HG03280 (cell line): ENCODE data around the gene MYRFL.
"Not testable (repeated sequence)": the region's sequence is repeated elsewhere in the genome, so short reads cannot be mapped to it uniquely, and the experiment has no call there.

ENCODE experiments used
- ATAC-seq: cut with Tn5 transposase; IDR thresholded peaks from one replicate; pipeline ENCODE4 v1.9.1; 2021; ENCODE audit warnings: mild to moderate bottlenecking, moderate library complexity; ENCODE audit not compliant: unreplicated experiment

MYRFL gene

GRCh38 chr12:69824966-69825560, at the start of gene MYRFL:
MYRFL (plus strand) TSS chr12:69825227; CDS start chr12:69825518, 291 bp downstream.
- no peak for ATAC-seq

- ATAC-seq: no peak
These were observed 45.1 kb upstream of the MYRFL start for GRCh38 chr12:69779928-69780327.

DNA sequence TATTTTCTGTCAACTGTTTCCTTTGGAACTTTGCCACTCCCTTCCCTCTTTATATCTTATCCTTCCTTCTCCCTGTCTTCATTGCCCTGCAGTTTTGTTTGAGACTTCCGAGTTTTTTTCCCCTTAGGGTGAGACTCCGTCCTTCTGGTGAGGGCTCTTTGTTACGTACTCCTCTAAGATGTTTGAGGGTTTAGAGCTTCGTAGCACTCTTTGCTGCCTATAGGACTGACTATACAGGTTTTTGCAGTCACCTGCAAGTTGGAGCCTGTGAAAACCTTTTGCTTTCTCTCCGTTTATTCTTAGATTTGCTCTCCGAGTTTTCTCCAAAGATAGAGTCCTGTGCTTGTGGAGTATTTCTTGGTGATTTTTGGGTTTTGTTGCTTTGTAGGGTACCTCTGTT, 41.7 kb upstream of the MYRFL start:
- no peak for ATAC-seq

DNA sequence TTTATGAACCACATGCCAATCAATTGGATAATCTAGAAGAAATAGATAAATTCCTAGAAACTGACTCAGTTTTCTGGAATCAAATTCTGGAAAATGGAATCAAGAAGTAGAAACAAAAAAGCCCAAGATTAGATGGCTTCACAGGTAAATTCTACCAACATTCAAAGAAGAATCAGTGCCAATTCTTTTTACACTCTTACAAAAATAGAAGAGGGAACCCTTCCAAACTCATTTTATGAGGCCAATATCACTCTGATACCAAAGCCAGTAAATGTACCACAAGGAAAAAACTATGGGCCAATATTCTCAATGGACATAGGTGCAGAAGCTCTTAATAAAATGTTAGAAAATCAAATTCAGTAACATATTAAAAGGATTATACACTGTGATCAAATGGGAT, 35.7 kb upstream of the MYRFL start:
- no peak for ATAC-seq

DNA sequence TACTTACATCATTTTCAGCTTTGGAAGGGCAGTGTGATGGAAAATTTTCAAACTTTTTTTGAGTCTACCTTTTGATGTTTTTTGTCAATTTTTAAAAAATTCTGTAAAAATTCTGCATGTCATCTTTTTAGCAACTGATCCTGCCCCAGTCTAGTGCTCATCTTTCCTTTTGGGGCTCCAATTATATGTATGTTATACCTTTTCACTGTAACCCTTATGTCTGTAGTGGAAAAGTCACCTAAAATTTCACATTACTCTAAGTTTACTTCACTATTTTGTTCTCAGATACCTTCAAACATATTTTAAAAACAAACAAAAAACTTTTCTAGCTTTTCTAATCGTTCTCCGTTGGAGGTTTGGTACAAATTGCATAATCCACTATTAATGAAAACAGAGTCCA, 32.5 kb upstream of the MYRFL start:
- ATAC-seq: no peak

- ATAC-seq: not testable (repeated sequence)
These were observed 17.7 kb upstream of the MYRFL start for GRCh38 chr12:69807101-69807897.

DNA sequence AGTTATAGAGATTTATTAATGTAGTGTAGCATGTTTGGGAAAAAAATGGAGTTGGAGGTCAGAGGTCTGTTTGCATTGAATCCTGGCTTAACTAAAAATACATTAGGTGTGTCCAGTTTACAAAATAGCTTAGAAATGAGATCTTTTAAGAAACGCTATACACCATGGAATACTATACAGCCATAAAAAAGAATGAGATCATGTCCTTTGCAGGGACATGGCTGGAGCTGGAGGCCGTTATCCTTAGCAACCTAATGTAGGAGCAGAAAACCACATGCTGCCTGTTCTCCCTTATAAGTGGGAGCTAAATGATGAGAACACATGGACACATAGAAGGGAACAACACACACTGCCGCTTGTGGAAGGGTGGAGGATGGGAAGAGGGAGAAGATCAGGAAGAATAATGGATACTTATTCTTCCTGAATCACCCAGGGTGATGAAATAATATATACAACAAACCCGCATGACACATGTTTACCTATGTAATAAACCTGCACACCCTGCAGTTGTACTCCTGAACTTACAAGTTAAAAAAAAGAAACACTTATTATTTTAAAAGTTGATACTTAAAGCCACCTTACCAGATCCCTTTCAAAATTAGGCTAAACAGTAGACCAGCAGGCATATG, 14.0 kb upstream of the MYRFL start:
- ATAC-seq: no peak

GRCh38 chr12:69816082-69816481, 8.9 kb upstream of the MYRFL start:
- ATAC-seq: no peak

- ATAC-seq: no peak
These were observed 4.0 kb upstream of the MYRFL start for GRCh38 chr12:69821032-69821455.

- no peak for ATAC-seq
These were observed 3.4 kb upstream of the MYRFL start for GRCh38 chr12:69821456-69822159.

DNA sequence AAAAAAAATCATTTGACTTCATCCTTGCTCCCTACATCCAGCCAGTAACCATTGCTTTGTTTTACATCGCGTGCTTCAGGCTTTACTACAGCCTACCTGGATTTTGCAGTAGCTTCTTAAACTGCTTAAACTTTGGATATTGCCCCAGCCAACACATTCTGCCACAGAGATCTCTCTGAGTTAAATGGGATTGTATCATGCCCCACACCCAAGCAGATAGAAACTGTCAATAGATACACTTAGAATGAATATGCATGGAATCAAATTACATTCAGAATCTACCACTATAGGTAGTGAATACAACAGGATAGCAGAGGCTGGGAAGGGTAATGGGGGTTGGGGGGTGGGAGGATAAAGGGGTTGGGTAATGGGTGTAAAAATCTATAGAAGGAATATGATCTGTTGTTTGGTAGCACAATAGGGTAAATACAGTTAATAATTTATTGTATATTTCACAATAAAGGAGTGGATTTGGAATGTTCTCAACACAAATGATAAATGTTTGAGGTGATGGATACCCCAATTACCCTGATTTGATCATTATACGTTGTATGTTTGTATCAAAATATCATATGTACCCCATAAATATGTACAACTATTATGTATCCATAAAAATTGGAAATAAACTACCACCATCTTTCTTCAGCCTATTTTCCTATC, 2.7 kb upstream of the MYRFL start:
- no peak for ATAC-seq

DNA sequence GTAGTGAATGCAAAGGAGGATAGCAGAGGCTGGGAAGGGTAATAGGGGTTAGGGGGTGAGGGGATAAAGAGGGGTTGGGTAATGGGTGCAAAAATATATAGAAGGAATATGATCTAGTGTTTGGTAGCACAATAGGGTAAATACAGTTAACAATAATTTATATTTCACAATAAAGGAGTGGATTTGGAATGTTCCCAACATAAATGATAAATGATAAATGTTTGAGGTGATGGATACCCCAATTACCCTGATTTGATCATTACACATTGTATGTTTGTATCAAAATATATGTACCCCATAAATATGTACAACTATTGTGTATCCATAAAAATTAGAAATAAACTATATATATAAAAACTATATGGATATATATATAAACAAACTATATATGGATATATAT, 999 bp upstream of the MYRFL start:
- ATAC-seq: no peak

GRCh38 chr12:69828897-69829296, 3.9 kb downstream of the MYRFL start:
- ATAC-seq: no peak

- ATAC-seq: no peak
These were observed 8.7 kb downstream of the MYRFL start for GRCh38 chr12:69833696-69834095.

DNA sequence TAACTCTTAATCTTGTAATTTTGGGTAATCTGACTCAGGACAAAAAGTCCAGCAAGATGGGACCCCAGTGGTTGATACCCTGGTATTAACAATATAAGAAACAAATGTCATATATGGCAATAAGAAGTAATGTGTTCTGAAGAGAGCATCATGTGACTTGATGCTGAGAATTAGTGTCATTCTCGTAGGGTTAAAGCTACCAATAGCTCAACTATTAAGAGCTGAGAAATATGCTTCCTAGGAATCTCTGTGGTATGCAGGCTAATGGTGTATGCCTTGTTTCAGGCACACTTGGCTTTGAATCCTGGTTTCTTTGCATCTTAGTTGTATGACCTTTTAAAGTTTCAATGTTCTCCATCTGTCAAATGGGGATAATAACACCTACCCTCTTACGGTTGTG, 9.1 kb downstream of the MYRFL start:
- ATAC-seq: no peak

DNA sequence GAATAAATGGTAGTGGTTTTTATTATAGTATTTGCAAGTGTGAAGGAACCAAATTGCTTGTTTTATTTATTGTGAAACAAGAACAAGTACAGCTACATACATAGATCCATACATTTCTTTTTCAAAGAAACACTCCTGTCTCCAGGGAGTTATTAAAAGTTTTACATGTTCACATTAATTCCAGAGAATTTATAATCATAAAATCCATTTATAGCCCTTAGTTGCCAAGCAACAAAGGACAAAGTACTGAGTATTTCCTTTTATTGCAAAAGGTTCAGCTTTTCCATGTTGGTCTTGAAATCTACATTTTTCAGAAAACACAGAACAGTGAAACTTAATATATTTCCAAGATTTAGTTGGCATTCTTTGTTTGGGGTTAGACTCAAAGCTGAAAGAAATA, 9.5 kb downstream of the MYRFL start:
- ATAC-seq: no peak

GRCh38 chr12:69835081-69835480, 10.1 kb downstream of the MYRFL start:
- no peak for ATAC-seq

DNA sequence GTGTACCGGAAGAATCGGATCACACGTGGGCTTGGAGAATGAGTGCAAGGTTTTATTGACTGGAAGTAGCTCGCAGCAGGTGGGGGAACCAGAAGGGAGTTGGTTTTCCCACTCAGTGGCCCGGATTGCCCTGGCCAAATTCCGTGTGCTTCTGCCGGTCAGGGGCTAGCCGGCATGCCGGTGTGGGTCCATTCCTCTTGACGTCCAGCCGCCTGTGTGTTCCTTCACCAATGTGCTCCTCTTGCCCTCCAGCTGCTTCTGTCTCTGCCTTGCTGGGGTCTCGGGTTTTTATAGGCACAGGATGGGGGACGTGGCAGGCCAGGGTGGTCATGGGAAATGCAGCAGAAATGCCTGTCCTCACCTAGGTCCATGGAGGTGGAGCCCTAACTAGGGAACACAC, 11.0 kb downstream of the MYRFL start:
- no peak for ATAC-seq

DNA sequence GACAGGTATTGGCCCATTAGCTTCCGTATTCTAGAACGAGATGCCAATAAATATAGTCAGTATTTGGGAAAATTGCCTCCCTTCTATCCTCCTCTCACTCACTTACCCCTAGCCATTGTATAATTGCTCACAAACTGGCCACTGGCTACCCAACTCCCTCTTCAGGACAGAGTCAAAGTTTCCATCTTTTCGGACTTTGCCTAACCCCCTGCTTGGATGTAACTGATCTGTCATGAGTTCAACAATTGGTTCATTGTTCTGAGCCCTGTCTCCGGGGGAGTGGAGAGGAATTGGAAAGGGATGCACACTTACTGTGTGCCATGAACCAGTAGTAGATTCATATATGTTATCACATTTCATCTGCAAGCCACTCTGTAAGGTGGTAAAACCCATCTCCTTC, 12.2 kb downstream of the MYRFL start:
- ATAC-seq: no peak

DNA sequence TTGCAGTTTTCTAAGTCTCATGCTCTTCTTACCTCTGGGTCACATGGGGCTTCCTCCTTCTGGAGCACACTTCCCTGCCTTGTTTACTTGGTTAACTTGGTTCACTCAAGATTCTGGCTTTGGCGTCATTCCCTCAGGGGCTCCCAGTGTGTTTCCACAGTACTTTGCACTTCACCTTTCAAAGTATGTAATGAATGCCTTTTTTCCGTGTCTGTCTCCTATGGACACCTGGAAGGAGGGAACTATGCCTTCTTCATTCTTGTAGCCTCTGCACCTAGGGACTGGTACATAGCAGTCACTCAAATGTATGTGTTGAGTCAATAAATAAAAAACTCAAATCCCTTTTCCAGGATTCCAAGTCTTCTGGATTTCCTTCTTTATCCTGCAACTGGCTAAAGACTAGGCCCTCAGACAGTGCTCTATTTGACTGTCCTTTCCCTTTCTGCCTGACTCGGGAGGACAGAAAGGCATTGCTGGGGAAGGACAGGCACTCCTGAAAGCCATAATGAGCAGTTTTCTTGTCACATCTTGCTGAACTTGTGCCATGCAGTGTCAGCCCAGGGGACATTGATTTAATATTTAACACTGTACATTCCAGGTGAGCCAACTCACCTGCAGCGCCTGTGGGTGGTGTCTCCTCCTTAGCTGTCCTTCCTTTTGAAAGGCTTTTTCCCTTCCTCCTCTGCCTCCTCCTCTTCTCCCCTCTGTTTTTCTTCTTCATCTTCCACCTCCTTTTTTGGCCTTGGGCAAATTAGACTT, 12.8 kb downstream of the MYRFL start:
- no peak for ATAC-seq
